ENCODE results near the gene C1orf105.
A peak's percentile ranks its signal among the peaks of the same experiment; 100 is the strongest.

Gene C1orf105

GRCh38 chr1:172417557-172417956, 2.9 kb upstream of the C1orf105 start:
- no peak overlapping the region for H3K4me3 ChIP-seq (replicated peaks; ENCODE audit: low read depth, low read length)
- no peak for DNase-seq (ENCODE audit: extremely low read depth, low read depth)
- TF ChIP-seq CTCF (IDR thresholded peaks at IDR 0.05; ENCODE audit: low read depth, low read length, missing control alignments): no peak

GRCh38 chr1:172421974-172422604, 1.6 kb downstream of the C1orf105 start:
- no peak overlapping the region for H3K4me3 ChIP-seq (replicated peaks; ENCODE audit: low read depth, low read length)
- TF ChIP-seq CTCF (IDR thresholded peaks at IDR 0.05; ENCODE audit: low read depth, low read length, missing control alignments): no peak
- no peak for DNase-seq (ENCODE audit: extremely low read depth, low read depth)

- no peak overlapping the region for H3K4me3 ChIP-seq (replicated peaks; ENCODE audit: low read depth, low read length)
- no peak for TF ChIP-seq CTCF (IDR thresholded peaks at IDR 0.05; ENCODE audit: low read depth, low read length, missing control alignments)
- DNase-seq (ENCODE audit: extremely low read depth, low read depth): no peak
Observed at GRCh38 chr1:172423336-172423735, 2.9 kb downstream of the C1orf105 start.

- H3K4me3 ChIP-seq (replicated peaks; ENCODE audit: low read depth, low read length): no peak overlapping the region
- no peak for DNase-seq (ENCODE audit: extremely low read depth, low read depth)
- no peak for TF ChIP-seq CTCF (IDR thresholded peaks at IDR 0.05; ENCODE audit: low read depth, low read length, missing control alignments)
Observed at GRCh38 chr1:172425339-172425738, 4.9 kb downstream of the C1orf105 start.

GRCh38 chr1:172427191-172427590, 6.7 kb downstream of the C1orf105 start:
- no peak for TF ChIP-seq CTCF (IDR thresholded peaks at IDR 0.05; ENCODE audit: low read depth, low read length, missing control alignments)
- H3K4me3 ChIP-seq (replicated peaks; ENCODE audit: low read depth, low read length): no peak overlapping the region
- no peak for DNase-seq (ENCODE audit: extremely low read depth, low read depth)

- no peak overlapping the region for H3K4me3 ChIP-seq (replicated peaks; ENCODE audit: low read depth, low read length)
- peak; percentile 52 for DNase-seq (ENCODE audit: extremely low read depth, low read depth)
- TF ChIP-seq CTCF (IDR thresholded peaks at IDR 0.05; ENCODE audit: low read depth, low read length, missing control alignments): peak; percentile 74
Observed at GRCh38 chr1:172429331-172430127, 9.0 kb downstream of the C1orf105 start.

Measured in HFF-Myc (cell line).